Ovary (tissue), 9 donors: ENCODE data around the gene ATXN2. TPM values are rescaled to one million over a fixed set of nuclear protein-coding genes. Genes with fewer than 3 reads are reported as not detected.

Experiments used
- DNase-seq, 5 donors: peaks; one replicate each; pipeline ENCODE4 v3.0.0-alpha.2; 2019 to 2020
- H3K27ac ChIP-seq, 2 donors: fragments of 200-600 bp; one replicate each; pipeline versions ENCODE4 v1.5.1 to v1.8.0; 2019 to 2022
- H3K27me3 ChIP-seq: fragments of 200-600 bp; one replicate; pipeline ENCODE4 v1.8.0; 2022
- H3K36me3 ChIP-seq: fragments of 200-600 bp; sonication (generic); one replicate; pipeline ENCODE4 v1.5.1; 2019
- H3K4me1 ChIP-seq: one replicate; pipeline ENCODE4 v1.8.1; 2013; ENCODE audit warnings: mild to moderate bottlenecking, moderate library complexity; ENCODE audit not compliant: insufficient read depth
- H3K4me3 ChIP-seq: fragments of 200-600 bp; sonication (generic); one replicate; pipeline ENCODE4 v1.5.1; 2017
- H3K9me3 ChIP-seq, 2 donors: fragments of 200-600 bp in 1 of 2; sonication (generic) in 1 of 2; one replicate each; pipeline versions ENCODE4 v1.5.1 to v1.8.1; 2013 to 2019; ENCODE audit warnings: mild to moderate bottlenecking in 1 of 2, moderate library complexity in 1 of 2
- EP300 ChIP-seq: sonication (generic); formaldehyde crosslinking; IDR thresholded peaks from one replicate; pipeline ENCODE4 v1.6.1; 2017; ENCODE audit warnings: antibody characterized with exemption
- POLR2A ChIP-seq: fragments of 450-650 bp; IDR thresholded peaks from one replicate; pipeline ENCODE4 v1.6.1; 2017; ENCODE audit warnings: antibody characterized with exemption, mild to moderate bottlenecking, moderate library complexity
- WGBS, 3 donors: extraction: QIAGEN DNeasy Blood & Tissue Kit in 1 of 3; methylation state at CpG; one replicate each; pipeline versions ENCODE4 v1.1.5 to v1.1.7; 2013 to 2017; 5-methylcytosine and 5-hydroxymethylcytosine counted together
- intact Hi-C, 4 donors: fragments of 100-400 bp; cut with DNase I; formaldehyde crosslinking; loops; one replicate each; pipeline versions ENCODE4 v1.11.0 to v1.15.1; 2022 to 2023
- polyA plus RNA-seq, 2 donors: library from polyadenylated mRNA; stranded (reverse); fragments of 200-250 nt in 1 of 2; fragments of 350-450 nt in 1 of 2; fragmentation: Illumina TruSeq in 1 of 2; extraction: RNeasy Lipid Tissue Mini Kit (QIAGEN cat#74804) in 1 of 2; gene quantifications; one replicate each; pipeline ENCODE4 v1.2.3, GENCODE V29; 2013 to 2014
- total RNA-seq, 7 donors: library from RNA; depleted of rRNA in 2 of 7; stranded (reverse); fragments of >200 nt in 2 of 7; fragmentation: NEBNext Ultra II Directional in 3 of 7; extraction: Animal tissue kit (Norgen Biotek cat#: 25700) in 3 of 7; gene quantifications; one replicate each; pipeline versions ENCODE4 v1.1.0 to v1.2.4, GENCODE V29; 2016 to 2023
- TF ChIP-seq, protein P1 (sequence below), 3 donors: fragments of 450-650 bp in 2 of 3; fragments of 200-600 bp in 1 of 3; IDR thresholded peaks; one replicate each; pipeline versions ENCODE4 v1.5.1 to v1.8.0; 2016 to 2022; ENCODE audit warnings: antibody characterized with exemption in 3 of 3, mild to moderate bottlenecking in 1 of 3
- donor health status: DM: no; HTN: no; CAD: no; lungs with moderate emphysema.
- donor health status: DM: no; HTN: no; CAD: no.
- donor health status: Bipolar disorder and iron deficiency.
- donor health status: DM: yes; HTN: yes; CAD: no.
- donor health status: DM: no; HTN: no; CAD: no.
- donor health status: DM: yes; HTN: yes; CAD: no.

Gene ATXN2
- total and polyA plus RNA-seq, 9 donors = 28.4 to 106 (median 60.9) TPM

GRCh38 chr12:111544032-111544431 lies 55.1 kb downstream of the ATXN2 start:
- no peaks in the 10 kb centered on the region for H3K9me3 ChIP-seq
- no peak overlapping the region for H3K27ac ChIP-seq
- TF ChIP-seq, protein P1, sequence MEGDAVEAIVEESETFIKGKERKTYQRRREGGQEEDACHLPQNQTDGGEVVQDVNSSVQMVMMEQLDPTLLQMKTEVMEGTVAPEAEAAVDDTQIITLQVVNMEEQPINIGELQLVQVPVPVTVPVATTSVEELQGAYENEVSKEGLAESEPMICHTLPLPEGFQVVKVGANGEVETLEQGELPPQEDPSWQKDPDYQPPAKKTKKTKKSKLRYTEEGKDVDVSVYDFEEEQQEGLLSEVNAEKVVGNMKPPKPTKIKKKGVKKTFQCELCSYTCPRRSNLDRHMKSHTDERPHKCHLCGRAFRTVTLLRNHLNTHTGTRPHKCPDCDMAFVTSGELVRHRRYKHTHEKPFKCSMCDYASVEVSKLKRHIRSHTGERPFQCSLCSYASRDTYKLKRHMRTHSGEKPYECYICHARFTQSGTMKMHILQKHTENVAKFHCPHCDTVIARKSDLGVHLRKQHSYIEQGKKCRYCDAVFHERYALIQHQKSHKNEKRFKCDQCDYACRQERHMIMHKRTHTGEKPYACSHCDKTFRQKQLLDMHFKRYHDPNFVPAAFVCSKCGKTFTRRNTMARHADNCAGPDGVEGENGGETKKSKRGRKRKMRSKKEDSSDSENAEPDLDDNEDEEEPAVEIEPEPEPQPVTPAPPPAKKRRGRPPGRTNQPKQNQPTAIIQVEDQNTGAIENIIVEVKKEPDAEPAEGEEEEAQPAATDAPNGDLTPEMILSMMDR (IDR thresholded peaks at IDR 0.05) = no peak
- no peaks in the 10 kb centered on the region for H3K4me1 ChIP-seq
- 89 to 94% (median 92%) methylated on average over 1 of the region's 1 CpG for WGBS, 3 donors
- intact Hi-C loops = no loop called here
- no peak for DNase-seq
- no peaks in the 10 kb centered on the region for H3K36me3 ChIP-seq
- no peaks in the 10 kb centered on the region for H3K27me3 ChIP-seq
- H3K4me3 ChIP-seq = no peak overlapping the region

DNA sequence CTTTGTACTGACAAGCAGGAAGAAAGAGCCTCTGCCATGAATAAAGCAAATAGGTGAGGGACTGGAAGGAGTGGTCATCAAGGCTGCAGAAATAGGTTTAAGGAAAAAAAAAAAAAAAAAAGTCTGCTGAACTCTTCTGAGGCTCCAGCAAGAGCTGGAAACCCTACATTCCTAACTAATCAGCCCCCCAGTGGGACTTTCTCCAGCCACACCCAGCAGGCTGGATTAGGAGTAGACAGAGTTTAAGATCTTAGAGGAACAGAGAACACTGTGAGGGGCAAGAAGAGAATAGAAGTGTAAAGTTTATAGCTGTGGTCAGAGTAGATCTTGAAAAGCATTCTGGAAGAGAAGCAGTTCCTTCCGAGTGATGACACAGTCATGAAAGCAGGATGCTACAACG lies 66.4 kb downstream of the ATXN2 start:
- no peaks in the 10 kb centered on the region for H3K36me3 ChIP-seq
- intact Hi-C loops = loop anchor here in 1 of 4 donors (10.0 kb wide), 1 partner anchor 142 kb away; no protein-coding TSS in a partner anchor

DNA sequence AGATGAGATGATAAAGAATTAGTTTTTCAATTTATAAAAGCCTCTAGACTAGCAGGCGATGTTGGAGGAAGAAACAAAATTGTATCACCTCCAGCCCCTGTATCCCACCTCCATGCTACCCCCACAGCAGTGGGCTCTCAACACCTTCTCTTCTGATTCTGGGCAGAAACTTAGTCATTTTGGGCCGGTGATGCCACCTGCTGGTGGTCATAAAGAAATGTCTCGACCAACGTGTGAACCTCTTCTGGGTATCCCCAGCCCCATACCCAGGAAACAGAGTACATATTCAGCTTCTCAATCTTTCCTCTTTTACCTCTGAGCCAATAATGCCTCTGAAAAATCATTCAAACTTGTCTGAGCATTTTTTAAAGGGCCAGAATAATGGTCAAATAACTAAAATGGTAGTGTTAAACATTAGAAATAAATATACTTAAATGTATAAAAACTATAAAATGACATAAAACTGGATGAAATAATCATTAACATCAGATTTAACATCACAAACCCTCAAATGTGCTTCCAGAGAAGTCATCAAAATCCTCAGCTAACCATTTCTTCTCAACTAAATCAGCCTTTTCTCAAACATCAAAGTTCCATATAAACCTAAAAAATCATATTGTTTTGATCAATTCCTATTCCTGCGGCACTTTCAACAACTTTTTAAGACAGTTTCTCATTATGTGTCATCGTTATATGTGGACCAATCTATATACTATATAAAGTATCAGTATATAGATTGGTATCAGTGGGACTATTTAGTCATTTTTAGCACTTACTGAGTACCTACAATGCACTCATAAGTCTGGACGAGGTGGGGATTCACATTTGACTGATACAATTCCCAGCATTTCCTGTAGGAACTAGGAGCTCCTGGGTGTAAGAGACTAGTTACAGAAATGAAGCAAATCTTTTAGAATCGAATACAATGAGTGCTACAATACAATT lies 69.4 kb downstream of the ATXN2 start:
- TF ChIP-seq, protein P1 (IDR thresholded peaks at IDR 0.05) = peak in 2 of 3 donors; percentile 11 to 25
- TF ChIP-seq EP300 = no peak
- H3K27me3 ChIP-seq = no peaks in the 10 kb centered on the region
- no peak overlapping the region for H3K27ac ChIP-seq
- DNase-seq = peak in 4 of 5 donors; percentile 32 to 54 (median 50)
- no peaks in the 10 kb centered on the region for H3K36me3 ChIP-seq
- no peaks in the 10 kb centered on the region for H3K4me1 ChIP-seq
- no peaks in the 10 kb centered on the region for H3K9me3 ChIP-seq
- no peak overlapping the region for H3K4me3 ChIP-seq
- WGBS, 3 donors = 54 to 56% (median 56%) methylated on average over 8 of the region's 8 CpGs
- intact Hi-C loops = loop anchor here in 3 of 4 donors (2.0 to 10.0 kb wide), 3 partner anchors 135 to 145 kb away; no protein-coding TSS in a partner anchor

More for the DNA sequence above, 66.4 kb downstream of the ATXN2 start:
- DNase-seq = no peak
- Histone ChIP-seq H3K27me3 (no peaks in the 10 kb centered on the region), H3K9me3 (no peaks in the 10 kb centered on the region), H3K4me3 (no peak overlapping the region), H3K4me1 (no peaks in the 10 kb centered on the region), H3K27ac (no peak overlapping the region)
- 93 to 94% (median 93%) methylated on average over 2 of the region's 2 CpGs for whole genome bisulfite sequencing, 3 donors
- no peak for TF ChIP-seq EP300
- TF ChIP-seq, protein P1 (IDR thresholded peaks at IDR 0.05) = no peak
- TF ChIP-seq POLR2A = no peak

- no peaks in the 10 kb centered on the region for H3K36me3 ChIP-seq
- TF ChIP-seq, protein P1 (IDR thresholded peaks at IDR 0.05) = no peak
- TF ChIP-seq EP300 (no peak), POLR2A (no peak)
- no peaks in the 10 kb centered on the region for H3K27me3 ChIP-seq
- no peaks in the 10 kb centered on the region for H3K9me3 ChIP-seq
- DNase-seq = no peak
- H3K4me1 ChIP-seq = no peaks in the 10 kb centered on the region
- H3K4me3 ChIP-seq = no peak overlapping the region
- intact Hi-C loops = loop anchor here in 1 of 4 donors (10.0 kb wide), 1 partner anchor 129 kb away; no protein-coding TSS in a partner anchor
- H3K27ac ChIP-seq = no peak overlapping the region
- WGBS, 3 donors = 95 to 97% (median 96%) methylated on average over 5 of the region's 5 CpGs
Measured at GRCh38 chr12:111523587-111524167, 75.4 kb downstream of the ATXN2 start.
